PFSK-1 (cell line): ENCODE data around the gene PLD5.

Experiments
- SIN3A ChIP-seq: IDR thresholded peaks from 2 replicates; pipeline ENCODE4 v1.6.1; 2012; ENCODE audit warnings: mild to moderate bottlenecking, low read length, moderate library complexity, borderline replicate concordance; ENCODE audit not compliant: insufficient read depth
- TF ChIP-seq, protein P1 (sequence below), 2 experiments: IDR thresholded peaks; 2 replicates each; pipeline versions ENCODE4 v1.6.1 to v1.8.0; 2011 to 2012; ENCODE audit warnings: low read depth in 2 of 2, low read length in 2 of 2, control low read depth in 1 of 2, inconsistent platforms in 1 of 2, mild to moderate bottlenecking in 1 of 2, moderate library complexity in 1 of 2; ENCODE audit not compliant: insufficient read depth in 1 of 2

DNA sequence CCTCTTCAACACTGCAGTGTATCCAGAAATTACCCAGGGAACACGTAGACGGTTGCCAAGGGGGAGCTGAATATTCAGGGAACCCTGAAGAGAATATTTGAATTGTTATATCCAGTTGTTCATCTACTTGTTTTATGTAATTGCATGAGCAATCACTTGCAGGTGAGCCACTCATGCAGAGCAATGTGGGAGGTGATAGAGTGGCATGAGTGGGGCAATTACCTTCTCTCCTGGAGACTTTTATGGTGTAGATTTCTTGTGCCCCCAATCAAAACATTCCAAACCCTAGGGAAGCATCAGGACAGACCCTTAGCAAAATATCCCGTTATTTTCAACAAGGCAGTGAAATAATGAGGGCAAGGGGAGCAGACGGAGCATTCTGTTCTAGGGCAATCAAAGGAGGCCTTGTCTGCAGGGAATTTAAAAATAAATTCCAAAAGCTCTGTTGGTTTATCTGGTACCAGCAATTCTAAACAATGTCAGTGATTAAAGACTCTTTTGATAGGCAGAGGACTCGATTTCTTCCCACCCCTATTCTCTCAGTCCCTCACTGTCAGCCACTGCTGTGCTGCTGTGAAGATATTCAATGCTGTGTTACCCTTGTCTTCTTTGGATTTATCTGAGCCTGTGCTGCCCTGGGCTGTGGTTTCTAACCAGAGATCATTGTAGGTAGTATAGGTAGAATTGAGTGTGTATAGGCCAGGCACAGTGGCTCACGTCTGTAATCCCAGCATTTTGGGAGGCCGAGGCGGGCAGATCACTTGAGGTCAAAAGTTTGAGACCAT lies 345.4 kb downstream of the PLD5 start:
- TF ChIP-seq, protein P1, sequence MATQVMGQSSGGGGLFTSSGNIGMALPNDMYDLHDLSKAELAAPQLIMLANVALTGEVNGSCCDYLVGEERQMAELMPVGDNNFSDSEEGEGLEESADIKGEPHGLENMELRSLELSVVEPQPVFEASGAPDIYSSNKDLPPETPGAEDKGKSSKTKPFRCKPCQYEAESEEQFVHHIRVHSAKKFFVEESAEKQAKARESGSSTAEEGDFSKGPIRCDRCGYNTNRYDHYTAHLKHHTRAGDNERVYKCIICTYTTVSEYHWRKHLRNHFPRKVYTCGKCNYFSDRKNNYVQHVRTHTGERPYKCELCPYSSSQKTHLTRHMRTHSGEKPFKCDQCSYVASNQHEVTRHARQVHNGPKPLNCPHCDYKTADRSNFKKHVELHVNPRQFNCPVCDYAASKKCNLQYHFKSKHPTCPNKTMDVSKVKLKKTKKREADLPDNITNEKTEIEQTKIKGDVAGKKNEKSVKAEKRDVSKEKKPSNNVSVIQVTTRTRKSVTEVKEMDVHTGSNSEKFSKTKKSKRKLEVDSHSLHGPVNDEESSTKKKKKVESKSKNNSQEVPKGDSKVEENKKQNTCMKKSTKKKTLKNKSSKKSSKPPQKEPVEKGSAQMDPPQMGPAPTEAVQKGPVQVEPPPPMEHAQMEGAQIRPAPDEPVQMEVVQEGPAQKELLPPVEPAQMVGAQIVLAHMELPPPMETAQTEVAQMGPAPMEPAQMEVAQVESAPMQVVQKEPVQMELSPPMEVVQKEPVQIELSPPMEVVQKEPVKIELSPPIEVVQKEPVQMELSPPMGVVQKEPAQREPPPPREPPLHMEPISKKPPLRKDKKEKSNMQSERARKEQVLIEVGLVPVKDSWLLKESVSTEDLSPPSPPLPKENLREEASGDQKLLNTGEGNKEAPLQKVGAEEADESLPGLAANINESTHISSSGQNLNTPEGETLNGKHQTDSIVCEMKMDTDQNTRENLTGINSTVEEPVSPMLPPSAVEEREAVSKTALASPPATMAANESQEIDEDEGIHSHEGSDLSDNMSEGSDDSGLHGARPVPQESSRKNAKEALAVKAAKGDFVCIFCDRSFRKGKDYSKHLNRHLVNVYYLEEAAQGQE (IDR thresholded peaks at IDR 0.05; ENCODE audit: insufficient read depth in 1 of 2, low read depth in 2 of 2, low read length in 2 of 2) = no peak
- TF ChIP-seq SIN3A = no peak
